ENCODE data around the gene CLDN2.

CLDN2 gene

DNA sequence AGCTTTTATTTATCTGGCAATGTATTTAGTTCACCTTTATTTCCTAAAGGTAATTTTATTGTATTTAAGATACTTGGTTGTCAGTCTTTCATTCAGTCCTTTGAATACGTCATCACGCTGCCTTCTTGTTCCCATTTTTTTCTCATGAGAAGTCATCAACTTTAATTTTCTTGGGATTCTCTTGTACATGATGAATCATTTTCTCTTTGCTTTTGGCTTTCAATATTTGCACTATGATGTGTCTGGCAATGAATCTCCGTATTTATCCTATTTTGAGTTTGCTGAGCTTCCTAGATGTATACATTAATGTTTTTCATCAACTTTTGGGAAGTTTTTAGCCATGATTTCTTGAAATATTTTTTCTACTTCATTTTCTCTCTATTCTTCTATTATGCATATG lies 28.4 kb downstream of the CLDN2 start:
- H3K4me3 ChIP-seq (ENCODE audit: insufficient read depth, low read length, poor library complexity, severe bottlenecking) = no peak overlapping the region
- no peak overlapping the region for H3K9ac ChIP-seq (ENCODE audit: low read length)
- H3K27me3 ChIP-seq (ENCODE audit: low read length) = no peaks in the 10 kb centered on the region
- H3K36me3 ChIP-seq (ENCODE audit: low read length) = no peaks in the 10 kb centered on the region
- no peaks in the 10 kb centered on the region for H3K79me2 ChIP-seq (ENCODE audit: insufficient read depth, low read length)
- no peaks in the 10 kb centered on the region for H3K9me3 ChIP-seq (ENCODE audit: insufficient read depth, low read length)
- no peak overlapping the region for H2AFZ ChIP-seq (ENCODE audit: low read depth, low read length, severe bottlenecking)
- no peaks in the 10 kb centered on the region for H3K9me2 ChIP-seq (replicated peaks; ENCODE audit: insufficient read depth, low read length)
- H3K27ac ChIP-seq (ENCODE audit: low read depth, low read length) = no peak overlapping the region
- H3F3A ChIP-seq (ENCODE audit: insufficient read depth) = no peaks in the 10 kb centered on the region
- H4K20me1 ChIP-seq (ENCODE audit: low read depth, low read length) = no peaks in the 10 kb centered on the region
- no peak for TF ChIP-seq CTCF (IDR thresholded peaks at IDR 0.05; ENCODE audit: insufficient read depth, low read length, poor library complexity, severe bottlenecking)
- TF ChIP-seq EZH2phosphoT487 (conservative IDR thresholded peaks at IDR 0.05; ENCODE audit: low read length) = no peak
- no peak overlapping the region for H3K4me2 ChIP-seq (ENCODE audit: low read depth, low read length, poor library complexity, severe bottlenecking)

- H3K9me2 ChIP-seq (replicated peaks; ENCODE audit: insufficient read depth, low read length) = no peaks in the 10 kb centered on the region
- no peaks in the 10 kb centered on the region for H3K27me3 ChIP-seq (ENCODE audit: low read length)
- no peak overlapping the region for H3K9ac ChIP-seq (ENCODE audit: low read length)
- TF ChIP-seq CTCF (IDR thresholded peaks at IDR 0.05; ENCODE audit: insufficient read depth, low read length, poor library complexity, severe bottlenecking) (no peak), EZH2phosphoT487 (conservative IDR thresholded peaks at IDR 0.05; ENCODE audit: low read length) (no peak)
- no peaks in the 10 kb centered on the region for H4K20me1 ChIP-seq (ENCODE audit: low read depth, low read length)
- H3F3A ChIP-seq (ENCODE audit: insufficient read depth) = no peaks in the 10 kb centered on the region
- H2AFZ ChIP-seq (ENCODE audit: low read depth, low read length, severe bottlenecking) = no peak overlapping the region
- no peaks in the 10 kb centered on the region for H3K36me3 ChIP-seq (ENCODE audit: low read length)
- no peaks in the 10 kb centered on the region for H3K9me3 ChIP-seq (ENCODE audit: insufficient read depth, low read length)
- H3K27ac ChIP-seq (ENCODE audit: low read depth, low read length) = no peak overlapping the region
- H3K4me3 ChIP-seq (ENCODE audit: insufficient read depth, low read length, poor library complexity, severe bottlenecking) = no peak overlapping the region
- H3K79me2 ChIP-seq (ENCODE audit: insufficient read depth, low read length) = no peaks in the 10 kb centered on the region
- no peak overlapping the region for H3K4me2 ChIP-seq (ENCODE audit: low read depth, low read length, poor library complexity, severe bottlenecking)
Observed at GRCh38 chrX:106949366-106949765, 29.2 kb downstream of the CLDN2 start.

DNA sequence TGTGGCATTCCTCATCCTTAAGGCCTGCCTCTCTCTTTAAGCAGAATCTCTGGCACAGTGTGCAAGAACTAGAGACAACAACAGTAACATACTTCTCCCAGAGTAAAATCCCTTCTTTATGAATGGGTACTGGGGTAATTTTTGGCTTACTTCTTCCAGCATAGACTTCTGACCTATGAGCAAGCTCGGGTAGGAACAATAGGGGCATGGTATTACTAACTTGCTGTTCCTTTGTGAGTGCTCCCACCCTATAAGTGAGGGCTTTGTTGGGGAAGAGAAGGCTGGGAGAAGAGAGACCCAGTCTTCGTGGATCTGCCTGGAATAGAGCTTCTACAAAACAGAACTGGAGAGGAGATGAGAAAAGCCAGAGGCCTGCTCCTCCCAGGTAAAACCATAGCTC lies 30.2 kb downstream of the CLDN2 start:
- Histone ChIP-seq H3K27me3 (ENCODE audit: low read length) (no peaks in the 10 kb centered on the region), H3K4me2 (ENCODE audit: low read depth, low read length, poor library complexity, severe bottlenecking) (no peak overlapping the region), H2AFZ (ENCODE audit: low read depth, low read length, severe bottlenecking) (no peak overlapping the region), H3K4me3 (ENCODE audit: insufficient read depth, low read length, poor library complexity, severe bottlenecking) (no peak overlapping the region), H3F3A (ENCODE audit: insufficient read depth) (no peaks in the 10 kb centered on the region), H3K9me3 (ENCODE audit: insufficient read depth, low read length) (no peaks in the 10 kb centered on the region), H3K27ac (ENCODE audit: low read depth, low read length) (no peak overlapping the region), H3K9me2 (replicated peaks; ENCODE audit: insufficient read depth, low read length) (no peaks in the 10 kb centered on the region), H3K9ac (ENCODE audit: low read length) (no peak overlapping the region), H3K36me3 (ENCODE audit: low read length) (no peaks in the 10 kb centered on the region), H3K79me2 (ENCODE audit: insufficient read depth, low read length) (no peaks in the 10 kb centered on the region), H4K20me1 (ENCODE audit: low read depth, low read length) (no peaks in the 10 kb centered on the region)
- TF ChIP-seq CTCF (IDR thresholded peaks at IDR 0.05; ENCODE audit: insufficient read depth, low read length, poor library complexity, severe bottlenecking) = no peak
- TF ChIP-seq EZH2phosphoT487 (conservative IDR thresholded peaks at IDR 0.05; ENCODE audit: low read length) = no peak

- no peak overlapping the region for H3K27ac ChIP-seq (ENCODE audit: low read depth, low read length)
- H3K79me2 ChIP-seq (ENCODE audit: insufficient read depth, low read length) = no peaks in the 10 kb centered on the region
- H3K4me2 ChIP-seq (ENCODE audit: low read depth, low read length, poor library complexity, severe bottlenecking) = no peak overlapping the region
- H3K4me3 ChIP-seq (ENCODE audit: insufficient read depth, low read length, poor library complexity, severe bottlenecking) = no peak overlapping the region
- H3K9me2 ChIP-seq (replicated peaks; ENCODE audit: insufficient read depth, low read length) = no peaks in the 10 kb centered on the region
- H3F3A ChIP-seq (ENCODE audit: insufficient read depth) = no peaks in the 10 kb centered on the region
- no peak for TF ChIP-seq CTCF (IDR thresholded peaks at IDR 0.05; ENCODE audit: insufficient read depth, low read length, poor library complexity, severe bottlenecking)
- no peak for TF ChIP-seq EZH2phosphoT487 (conservative IDR thresholded peaks at IDR 0.05; ENCODE audit: low read length)
- no peaks in the 10 kb centered on the region for H3K9me3 ChIP-seq (ENCODE audit: insufficient read depth, low read length)
- no peak overlapping the region for H2AFZ ChIP-seq (ENCODE audit: low read depth, low read length, severe bottlenecking)
- no peaks in the 10 kb centered on the region for H4K20me1 ChIP-seq (ENCODE audit: low read depth, low read length)
- no peaks in the 10 kb centered on the region for H3K36me3 ChIP-seq (ENCODE audit: low read length)
- no peak overlapping the region for H3K9ac ChIP-seq (ENCODE audit: low read length)
- H3K27me3 ChIP-seq (ENCODE audit: low read length) = no peaks in the 10 kb centered on the region
Observed at GRCh38 chrX:106951230-106951629, 31.0 kb downstream of the CLDN2 start.
